Suprapubic skin (tissue), 4 donors: Measurements from ENCODE around the gene ASIC2.

Experiments
- CTCF ChIP-seq, 2 donors: fragments of 200-600 bp in 1 of 2; fragments of 450-650 bp in 1 of 2; sonication (generic) in 1 of 2; IDR thresholded peaks; one replicate each; pipeline ENCODE4 v1.5.1; 2016 to 2019; ENCODE audit warnings: antibody characterized with exemption in 2 of 2, mild to moderate bottlenecking in 1 of 2, moderate library complexity in 1 of 2
- EP300 ChIP-seq: sonication (generic); formaldehyde crosslinking; IDR thresholded peaks from one replicate; pipeline ENCODE4 v1.6.1; 2017; ENCODE audit warnings: antibody characterized with exemption
- POLR2A ChIP-seq, 2 donors: fragments of 450-650 bp; IDR thresholded peaks; one replicate each; pipeline ENCODE4 v1.6.1; 2017; ENCODE audit warnings: antibody characterized with exemption in 2 of 2, mild to moderate bottlenecking in 2 of 2, moderate library complexity in 2 of 2
- POLR2AphosphoS5 ChIP-seq, 3 donors: sonication (generic); formaldehyde crosslinking; IDR thresholded peaks; one replicate each; pipeline ENCODE4 v1.6.1; 2017; ENCODE audit warnings: antibody characterized with exemption in 3 of 3

DNA sequence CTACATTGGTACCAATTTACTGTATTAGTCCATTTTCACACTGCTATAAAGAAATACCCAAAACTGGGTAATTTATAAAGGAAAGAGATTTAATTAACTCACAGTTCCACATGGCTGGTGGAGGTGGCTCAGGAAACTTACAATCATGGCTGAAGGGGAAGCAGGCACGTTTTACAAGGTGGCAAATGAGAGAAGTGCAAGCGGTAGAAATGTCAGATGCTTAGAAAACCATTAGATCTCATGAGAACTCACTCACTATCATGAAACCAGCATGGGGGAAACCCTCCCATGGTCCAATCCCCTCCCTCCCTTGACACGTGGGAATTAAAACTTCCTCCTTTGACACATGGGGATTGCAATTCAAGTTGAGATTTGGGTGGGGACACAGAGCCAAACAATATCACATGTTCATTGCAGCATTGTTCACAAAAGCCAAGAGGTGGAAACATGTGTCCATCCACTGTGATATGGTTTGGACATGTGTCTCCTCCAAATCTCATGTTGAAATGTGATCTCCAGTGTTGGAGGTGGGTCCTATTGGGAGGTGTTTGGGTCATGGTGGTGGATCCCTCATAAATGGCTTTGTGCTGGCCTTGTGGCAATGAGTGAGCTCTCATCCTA is 304.5 kb downstream of the ASIC2 start:
- no peak for TF ChIP-seq CTCF (IDR thresholded peaks at IDR 0.05)
- TF ChIP-seq POLR2A (IDR thresholded peaks at IDR 0.05): no peak
- TF ChIP-seq EP300: no peak
- no peak for TF ChIP-seq POLR2AphosphoS5 (IDR thresholded peaks at IDR 0.05)
